ENCODE data around the gene TMPO. TPM values are rescaled to one million over a fixed set of nuclear protein-coding genes. Genes with fewer than 3 reads are reported as not detected.

TMPO gene
- total RNA-seq, 1 experiment from 2014 or later, result 124 TPM

- H3K9me3 ChIP-seq (ENCODE audit: control insufficient read depth, insufficient read depth, low read depth, low read length), result no peaks in the 10 kb centered on the region
- peak overlapping the region; percentile 15; the same call in 1 of the 2 replicates for H3K27ac ChIP-seq (ENCODE audit: low read length)
- in situ Hi-C loops (cut with HindIII; ENCODE audit: low pct_unique_long_range_greater_than_20kb, low sequenced_read_pairs) (no loop called here), intact Hi-C loops (cut with micrococcal nuclease; ENCODE audit: unreplicated experiment) (loop anchor here (5.0 kb wide), 1 partner anchor 111 kb away; no protein-coding TSS in a partner anchor)
- H3K4me3 ChIP-seq (ENCODE audit: low read depth in 2 of 2, low read length in 2 of 2), result no peak overlapping the region
- TF ChIP-seq SIN3A (IDR thresholded peaks at IDR 0.05; ENCODE audit: borderline replicate concordance, insufficient read depth, low read depth, low read length) (no peak), TCF7L2 (IDR thresholded peaks at IDR 0.05; ENCODE audit: low read depth, low read length) (no peak), POLR2AphosphoS5 (IDR thresholded peaks at IDR 0.05; ENCODE audit: low read depth, low read length) (no peak), REST (IDR thresholded peaks at IDR 0.05; ENCODE audit: insufficient read depth in 1 of 2, low read depth in 2 of 2, low read length in 1 of 2) (no peak), CTCF (IDR thresholded peaks at IDR 0.05) (no peak)
- BruUV-seq (replicated peaks), result no TSS peak
- ChIA-PET POLR2A (no interaction called here), CTCF (no interaction called here)
- no peak for DNase-seq (ENCODE audit: low read depth, low spot score)
- H3K27me3 ChIP-seq (ENCODE audit: control insufficient read depth, insufficient read depth, low read length), result no peaks in the 10 kb centered on the region
- peaks cover 49% of the 10 kb centered on the region for H3K36me3 ChIP-seq (ENCODE audit: control insufficient read depth, insufficient read depth, low read length)
- no peaks in the 10 kb centered on the region for H3K4me1 ChIP-seq (ENCODE audit: control insufficient read depth, insufficient read depth, low read length)
- ATAC-seq, result no peak
These were observed 18.4 kb downstream of the TMPO start for GRCh38 chr12:98533723-98534251.

GRCh38 chr12:98538031-98538430, 22.6 kb downstream of the TMPO start:
- TSS peak; percentile 9 for BruUV-seq (replicated peaks)
- H3K9me3 ChIP-seq (ENCODE audit: control insufficient read depth, insufficient read depth, low read depth, low read length), result no peaks in the 10 kb centered on the region
- no peak overlapping the region for H3K4me3 ChIP-seq (ENCODE audit: low read depth in 2 of 2, low read length in 2 of 2)
- in situ Hi-C loops (cut with HindIII; ENCODE audit: low pct_unique_long_range_greater_than_20kb, low sequenced_read_pairs), result no loop called here
- no peaks in the 10 kb centered on the region for H3K27me3 ChIP-seq (ENCODE audit: control insufficient read depth, insufficient read depth, low read length)
- no peak for TF ChIP-seq POLR2AphosphoS5 (IDR thresholded peaks at IDR 0.05; ENCODE audit: low read depth, low read length)
- TF ChIP-seq REST (IDR thresholded peaks at IDR 0.05; ENCODE audit: insufficient read depth in 1 of 2, low read depth in 2 of 2, low read length in 1 of 2), result no peak
- TF ChIP-seq CTCF (IDR thresholded peaks at IDR 0.05), result no peak
- TF ChIP-seq SIN3A (IDR thresholded peaks at IDR 0.05; ENCODE audit: borderline replicate concordance, insufficient read depth, low read depth, low read length), result no peak
- H3K4me1 ChIP-seq (ENCODE audit: control insufficient read depth, insufficient read depth, low read length), result no peaks in the 10 kb centered on the region
- DNase-seq (ENCODE audit: low read depth, low spot score), result no peak
- ATAC-seq, result no peak
- peaks cover 49% of the 10 kb centered on the region for H3K36me3 ChIP-seq (ENCODE audit: control insufficient read depth, insufficient read depth, low read length)
- H3K27ac ChIP-seq (ENCODE audit: low read length), result no peak overlapping the region
- intact Hi-C loops (cut with micrococcal nuclease; ENCODE audit: unreplicated experiment), result no loop called here
- ChIA-PET POLR2A (no interaction called here), CTCF (no interaction called here)
